Measurements from ENCODE around the gene ZNF615.

DNA sequence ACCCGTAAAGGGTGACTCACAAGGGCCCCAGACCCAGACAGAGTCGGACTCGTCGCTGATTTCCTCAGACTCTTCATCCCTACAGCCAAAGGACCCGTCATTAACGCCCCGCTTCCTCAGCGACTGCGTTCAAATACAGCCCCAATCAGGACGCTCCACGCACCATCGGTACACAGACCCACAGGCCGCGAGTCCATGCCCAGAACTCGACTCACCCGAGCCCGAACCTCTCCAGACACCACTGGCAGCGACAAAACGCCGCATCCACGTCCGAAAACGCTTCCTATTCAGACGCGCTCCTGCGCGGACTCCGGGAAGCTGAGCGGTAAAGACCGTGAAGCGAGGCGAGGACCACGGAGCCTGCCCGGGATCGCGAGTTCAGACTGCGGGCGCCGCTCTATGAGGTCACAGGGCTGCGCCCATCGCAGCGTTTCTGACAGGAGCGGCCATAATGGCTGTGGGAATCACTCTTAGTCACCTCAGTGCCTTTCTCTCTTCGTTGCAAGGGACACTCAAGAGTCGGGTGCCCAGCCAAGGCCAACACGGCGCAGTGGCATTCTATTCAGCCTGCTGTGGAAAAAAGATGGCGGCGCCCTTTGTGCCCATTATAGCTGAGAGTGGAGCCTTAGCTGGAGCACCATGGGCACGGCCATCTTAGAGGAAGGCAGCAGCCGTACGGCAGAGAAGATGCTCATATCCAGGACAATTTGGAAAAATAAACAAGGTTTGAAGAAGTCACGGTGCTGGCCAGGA is 20.2 kb upstream of the ZNF615 start, which contains the start of gene ZNF614:
- TF ChIP-seq, protein P1, sequence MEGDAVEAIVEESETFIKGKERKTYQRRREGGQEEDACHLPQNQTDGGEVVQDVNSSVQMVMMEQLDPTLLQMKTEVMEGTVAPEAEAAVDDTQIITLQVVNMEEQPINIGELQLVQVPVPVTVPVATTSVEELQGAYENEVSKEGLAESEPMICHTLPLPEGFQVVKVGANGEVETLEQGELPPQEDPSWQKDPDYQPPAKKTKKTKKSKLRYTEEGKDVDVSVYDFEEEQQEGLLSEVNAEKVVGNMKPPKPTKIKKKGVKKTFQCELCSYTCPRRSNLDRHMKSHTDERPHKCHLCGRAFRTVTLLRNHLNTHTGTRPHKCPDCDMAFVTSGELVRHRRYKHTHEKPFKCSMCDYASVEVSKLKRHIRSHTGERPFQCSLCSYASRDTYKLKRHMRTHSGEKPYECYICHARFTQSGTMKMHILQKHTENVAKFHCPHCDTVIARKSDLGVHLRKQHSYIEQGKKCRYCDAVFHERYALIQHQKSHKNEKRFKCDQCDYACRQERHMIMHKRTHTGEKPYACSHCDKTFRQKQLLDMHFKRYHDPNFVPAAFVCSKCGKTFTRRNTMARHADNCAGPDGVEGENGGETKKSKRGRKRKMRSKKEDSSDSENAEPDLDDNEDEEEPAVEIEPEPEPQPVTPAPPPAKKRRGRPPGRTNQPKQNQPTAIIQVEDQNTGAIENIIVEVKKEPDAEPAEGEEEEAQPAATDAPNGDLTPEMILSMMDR (IDR thresholded peaks at IDR 0.05; ENCODE audit: insufficient read depth, low read length, poor library complexity, severe bottlenecking): no peak
- TF ChIP-seq EZH2phosphoT487 (conservative IDR thresholded peaks at IDR 0.05; ENCODE audit: low read length): no peak
